HG03039 (cell line): ENCODE data around the gene CSAD.
A peak's percentile ranks its signal among the peaks of the same experiment; 100 is the strongest.
"Not testable (repeated sequence)": the region's sequence is repeated elsewhere in the genome, so short reads cannot be mapped to it uniquely, and the experiment has no call there.

Source experiments
- ATAC-seq: cut with Tn5 transposase; IDR thresholded peaks from one replicate; pipeline ENCODE4 v1.9.1; 2021; ENCODE audit warnings: mild to moderate bottlenecking, moderate library complexity; ENCODE audit not compliant: unreplicated experiment

The CSAD gene

GRCh38 chr12:53181935-53182334 is 1.2 kb upstream of the CSAD start:
- ATAC-seq: no peak

GRCh38 chr12:53180931-53181645 is 363 bp upstream of the CSAD start:
- peak; percentile 44 for ATAC-seq

GRCh38 chr12:53179687-53180219 is 972 bp downstream of the CSAD start:
- ATAC-seq: peak; percentile 10

- not testable (repeated sequence) for ATAC-seq
Observed at GRCh38 chr12:53178803-53179202, 1.9 kb downstream of the CSAD start.

- not testable (repeated sequence) for ATAC-seq
Observed at GRCh38 chr12:53177447-53177846, 3.3 kb downstream of the CSAD start.

DNA sequence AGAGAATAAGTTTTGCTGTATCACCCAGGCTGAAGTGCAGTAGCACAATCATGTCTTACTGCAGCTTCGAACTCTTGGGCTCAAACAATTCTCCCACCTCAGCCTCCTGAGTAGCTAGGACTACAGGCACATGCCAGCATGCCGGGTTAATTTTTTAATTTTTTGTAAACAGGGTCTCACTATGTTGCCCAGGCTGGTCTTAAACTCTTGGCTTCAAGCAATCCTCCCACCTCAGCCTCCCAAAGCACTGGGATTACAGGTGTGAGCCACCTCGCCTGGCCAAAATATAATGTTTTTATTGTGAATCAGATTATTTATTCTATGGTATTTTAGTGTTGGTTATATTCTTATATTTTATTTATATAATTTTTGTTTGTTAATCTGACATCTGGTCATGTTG is 4.0 kb downstream of the CSAD start:
- ATAC-seq: no peak

DNA sequence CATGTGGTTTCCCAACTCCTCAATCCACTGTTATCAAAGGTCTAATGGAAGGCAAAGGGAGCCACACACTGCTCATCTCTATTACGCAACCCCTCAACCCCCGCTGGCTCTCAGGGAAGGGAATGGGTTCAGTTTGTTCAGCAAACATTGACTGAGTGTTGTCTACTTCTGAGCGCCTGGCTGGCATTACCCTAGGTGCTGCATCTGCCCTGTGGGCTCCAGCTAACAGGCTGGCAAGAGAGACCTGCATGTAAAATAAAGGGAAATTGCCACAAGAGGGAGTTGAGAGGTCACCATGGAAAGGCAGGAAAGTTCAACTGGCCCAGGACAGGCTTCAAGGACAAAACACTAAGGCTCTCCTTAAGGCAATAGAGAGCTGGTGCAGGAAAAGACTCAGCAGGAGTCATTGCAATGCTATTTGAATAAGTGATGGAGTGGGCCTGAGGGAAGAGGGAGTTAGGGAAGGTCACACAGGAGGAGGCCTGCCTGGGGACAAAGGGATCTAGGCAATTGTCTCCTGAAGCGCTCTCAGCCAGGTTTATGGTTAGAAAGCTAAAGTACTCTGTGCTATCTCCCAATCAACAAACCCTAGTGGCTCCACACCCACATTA is 5.7 kb downstream of the CSAD start:
- ATAC-seq: no peak

DNA sequence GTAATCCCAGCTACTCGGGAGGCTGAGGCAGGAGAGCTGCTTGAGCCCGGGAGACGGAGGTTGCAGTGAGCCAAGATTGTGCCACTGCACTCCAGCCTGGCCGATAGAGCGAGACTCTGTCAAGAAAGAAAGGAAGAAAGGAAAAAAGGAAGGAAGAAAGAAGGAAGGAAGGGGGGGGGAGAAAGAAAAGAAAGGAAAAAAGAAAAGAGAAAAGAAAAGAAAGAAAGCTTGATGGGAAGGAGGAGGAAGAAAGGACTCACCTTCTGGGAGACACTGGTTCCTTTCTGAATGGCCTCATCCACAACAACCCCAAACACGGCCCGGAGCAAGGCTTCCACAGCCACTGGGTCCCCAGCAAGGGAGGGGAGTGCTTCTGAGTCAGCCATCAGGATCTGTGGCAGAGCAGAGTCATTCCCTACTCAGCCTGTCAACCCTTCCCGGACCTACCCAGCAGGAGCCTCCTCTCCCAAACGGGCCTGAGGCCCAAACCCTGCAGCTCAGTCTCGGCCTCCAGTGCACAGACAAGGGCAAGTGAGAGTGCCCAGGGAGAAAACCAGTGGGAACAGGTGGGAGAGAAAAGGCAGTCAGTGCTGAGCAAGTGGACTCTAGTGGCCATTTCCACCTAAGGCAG is 7.5 kb downstream of the CSAD start:
- ATAC-seq: no peak

DNA sequence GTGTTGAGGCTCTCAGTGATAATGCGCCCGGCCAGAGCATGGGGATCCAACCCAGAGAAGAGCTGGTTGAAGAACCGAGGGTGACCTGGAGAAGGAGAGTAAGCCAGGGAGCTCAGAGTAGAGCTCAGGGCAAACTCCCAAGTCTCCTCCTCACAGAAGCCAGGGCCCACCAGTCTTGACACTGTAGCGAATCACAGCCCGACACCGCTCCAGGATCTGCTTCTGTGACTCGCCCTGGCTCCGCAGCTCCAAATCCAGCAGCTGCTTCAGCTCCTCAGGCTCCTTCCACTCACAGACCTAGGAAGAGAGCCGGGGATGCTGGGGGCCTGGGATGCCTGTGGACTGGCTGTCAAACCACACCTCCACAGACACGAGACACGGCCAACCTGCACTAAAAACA is 8.4 kb downstream of the CSAD start:
- no peak for ATAC-seq

DNA sequence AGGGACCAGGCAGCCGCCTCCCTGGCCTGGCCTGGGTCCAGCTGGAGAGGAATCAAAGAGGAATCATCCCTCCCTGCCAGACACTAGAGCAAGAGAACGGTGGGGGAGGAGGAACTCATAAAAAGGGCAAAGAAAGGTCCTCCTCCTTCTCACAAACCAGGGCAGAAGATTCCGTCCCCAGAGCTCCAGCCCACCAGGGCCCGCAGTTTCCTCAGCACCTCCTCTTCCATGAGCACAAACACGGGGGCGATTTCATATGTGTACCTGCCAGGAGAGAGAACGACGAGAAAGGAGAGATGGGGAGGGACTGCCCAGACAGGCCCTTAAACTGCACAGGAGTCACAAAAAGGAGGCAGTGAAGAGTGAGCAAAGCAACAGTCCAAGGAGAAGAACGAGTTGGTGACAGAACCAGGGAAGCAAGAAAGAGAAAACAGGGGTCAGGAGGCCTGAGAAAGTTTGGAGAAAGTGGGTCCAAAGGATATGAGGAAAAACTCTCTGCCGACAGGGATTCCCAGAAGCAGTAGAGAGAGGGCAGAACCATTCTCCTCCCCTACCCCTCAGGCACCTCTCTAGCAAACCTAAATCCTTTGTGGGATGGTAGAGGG is 8.9 kb downstream of the CSAD start:
- no peak for ATAC-seq

GRCh38 chr12:53170876-53171724 is 9.6 kb downstream of the CSAD start:
- no peak for ATAC-seq

DNA sequence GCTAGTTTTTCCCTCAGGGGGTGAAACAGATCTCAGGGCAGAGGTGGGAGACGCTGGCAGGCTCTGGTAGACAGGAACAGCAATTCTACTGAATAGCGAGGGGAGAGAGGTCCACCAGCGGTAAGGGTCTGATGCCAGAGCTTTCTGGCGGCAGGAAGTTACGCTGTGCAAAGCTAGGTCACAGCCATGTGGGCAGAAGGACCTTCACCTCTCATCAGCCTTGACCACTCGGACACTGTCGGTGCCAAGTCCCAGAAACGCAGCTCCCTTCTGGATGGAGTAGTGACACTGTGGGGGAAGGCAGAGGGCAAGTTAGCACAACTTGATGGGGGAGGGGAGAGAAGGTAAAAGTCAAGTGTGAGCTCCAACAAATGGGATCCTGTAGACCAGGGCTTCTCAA is 10.5 kb downstream of the CSAD start:
- ATAC-seq: no peak

DNA sequence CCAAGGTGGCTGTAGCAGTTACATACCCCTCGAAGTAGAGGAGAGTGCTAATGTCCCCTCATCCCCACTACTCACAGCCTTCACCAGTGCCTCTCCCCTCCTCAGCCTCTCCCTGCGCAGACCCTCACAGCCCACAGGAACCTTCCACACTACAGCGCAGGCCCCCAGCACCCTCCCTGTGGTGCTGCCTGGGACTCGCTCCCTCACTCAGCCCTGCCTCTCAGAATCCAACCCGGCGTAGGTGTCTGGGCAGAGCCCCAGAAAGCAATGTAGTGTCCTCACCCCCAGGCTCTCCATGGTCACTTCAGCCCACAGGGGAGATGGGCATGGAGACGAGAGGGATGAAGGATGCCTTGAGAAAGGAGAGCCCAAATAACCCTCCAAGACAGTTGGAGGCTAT is 11.1 kb downstream of the CSAD start:
- no peak for ATAC-seq

GRCh38 chr12:53166837-53167236 is 13.9 kb downstream of the CSAD start:
- no peak for ATAC-seq

GRCh38 chr12:53163008-53163407 is 17.7 kb downstream of the CSAD start:
- ATAC-seq: not testable (repeated sequence)

GRCh38 chr12:53161119-53161911 is 19.4 kb downstream of the CSAD start:
- no peak for ATAC-seq

DNA sequence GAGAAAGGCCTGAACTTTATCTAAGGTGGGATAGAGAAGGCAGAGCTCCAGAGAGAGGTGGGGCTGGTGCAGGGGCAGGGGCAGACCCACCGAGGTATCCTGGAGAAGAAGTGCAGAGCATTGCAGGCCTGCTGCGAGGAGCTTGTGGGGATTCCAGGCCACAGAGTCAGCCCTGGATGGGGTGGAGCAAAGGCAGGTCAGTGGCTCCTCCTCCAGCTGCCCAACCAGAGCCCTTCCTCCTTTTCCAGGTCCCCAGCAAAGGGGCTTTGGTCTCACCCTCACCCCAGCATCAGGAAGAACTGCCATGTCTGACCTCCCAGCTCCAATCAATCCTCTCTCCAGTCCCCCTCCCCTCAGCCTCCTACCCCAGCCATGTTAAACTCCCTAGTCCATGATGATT is 20.1 kb downstream of the CSAD start:
- no peak for ATAC-seq

- no peak for ATAC-seq
Observed at GRCh38 chr12:53160000-53160399, 20.7 kb downstream of the CSAD start.

- peak; percentile 58 for ATAC-seq
Observed at GRCh38 chr12:53159195-53159839, 21.4 kb downstream of the CSAD start.
